Endodermal cell (in vitro differentiated cells): Measurements from ENCODE around the gene CRYZ. TPM values are rescaled to one million over a fixed set of nuclear protein-coding genes. Genes with fewer than 3 reads are reported as not detected.
"Not testable (repeated sequence)": the region's sequence is repeated elsewhere in the genome, so short reads cannot be mapped to it uniquely, and the experiment has no call there.

ENCODE experiments used
- DNase-seq: peaks from one replicate; pipeline ENCODE4 v3.0.0-alpha.2; 2017
- H3K27ac ChIP-seq: 2 replicates; pipeline ENCODE4 v1.5.1; 2013; ENCODE audit warnings: mild to moderate bottlenecking, low read depth, low read length, moderate library complexity
- H3K27me3 ChIP-seq: 2 replicates; pipeline ENCODE4 v1.6.1; 2013; ENCODE audit warnings: mild to moderate bottlenecking, low read length, moderate library complexity; ENCODE audit not compliant: insufficient read depth, control insufficient read depth, poor library complexity, severe bottlenecking
- H3K36me3 ChIP-seq: 2 replicates; pipeline ENCODE4 v1.7.0; 2013; ENCODE audit warnings: mild to moderate bottlenecking, low read length, moderate library complexity; ENCODE audit not compliant: control insufficient read depth, insufficient read depth
- H3K4me1 ChIP-seq: one replicate; pipeline ENCODE4 v1.7.0; 2013; ENCODE audit warnings: low read length; ENCODE audit not compliant: control insufficient read depth, insufficient read depth
- H3K4me3 ChIP-seq: 2 replicates; pipeline ENCODE4 v1.5.1; 2013; ENCODE audit warnings: mild to moderate bottlenecking, low read length, moderate library complexity
- H3K9ac ChIP-seq: 2 replicates; pipeline ENCODE4 v1.6.1; 2013; ENCODE audit warnings: mild to moderate bottlenecking, low read length, moderate library complexity; ENCODE audit not compliant: poor library complexity, severe bottlenecking; ENCODE audit errors: extremely low read depth
- H3K9me3 ChIP-seq: 2 replicates; pipeline ENCODE4 v1.6.1; 2013; ENCODE audit warnings: mild to moderate bottlenecking, low read length, moderate library complexity; ENCODE audit not compliant: control insufficient read depth
- H3K27ac Mint-ChIP-seq: 2 replicates; pipeline ENCODE4 v1.8.0; 2020; ENCODE audit warnings: mixed read lengths
- H3K27me3 Mint-ChIP-seq: 2 replicates; pipeline ENCODE4 v1.8.0; 2021; ENCODE audit warnings: mild to moderate bottlenecking, mixed read lengths; ENCODE audit not compliant: insufficient read depth
- H3K36me3 Mint-ChIP-seq: 2 replicates; pipeline ENCODE4 v1.8.0; 2020; ENCODE audit warnings: low read depth, mixed read lengths
- H3K4me1 Mint-ChIP-seq: 2 replicates; pipeline ENCODE4 v1.8.0; 2020; ENCODE audit warnings: mixed read lengths
- H3K4me3 Mint-ChIP-seq: 2 replicates; pipeline ENCODE4 v1.8.0; 2020; ENCODE audit warnings: mild to moderate bottlenecking, moderate library complexity, mixed read lengths
- H3K9me3 Mint-ChIP-seq: 2 replicates; pipeline ENCODE4 v1.8.0; 2020; ENCODE audit warnings: mild to moderate bottlenecking, mixed read lengths
- WGBS, 2 experiments: methylation state at CpG; one replicate each; pipeline versions ENCODE4 v1.1.5 to v1.1.7; 2013; ENCODE audit warnings: missing lambda C conversion rate in 2 of 2, mixed read lengths in 1 of 2; ENCODE audit not compliant: insufficient coverage in 1 of 2, insufficient read length in 1 of 2; 5-methylcytosine and 5-hydroxymethylcytosine counted together
- total RNA-seq, 2 donors: library from RNA; stranded (reverse); fragmentation: NEBNext Ultra II Directional in 1 of 2; extraction: Animal tissue kit (Norgen Biotek cat#: 25700) in 1 of 2; gene quantifications; 2 replicates in 1 of 2; 3 replicates in 1 of 2; pipeline ENCODE4 v1.2.1, GENCODE V29; 2021
- TF ChIP-seq, protein P1 (sequence below): fragments of 200-600 bp; sonication (generic); conservative IDR thresholded peaks from 2 replicates; pipeline ENCODE4 v1.5.0; 2021; ENCODE audit warnings: antibody characterized with exemption, mild to moderate bottlenecking

Gene CRYZ
- total RNA-seq, 2 donors from 2014 or later: 17.4 to 30.6 TPM

DNA sequence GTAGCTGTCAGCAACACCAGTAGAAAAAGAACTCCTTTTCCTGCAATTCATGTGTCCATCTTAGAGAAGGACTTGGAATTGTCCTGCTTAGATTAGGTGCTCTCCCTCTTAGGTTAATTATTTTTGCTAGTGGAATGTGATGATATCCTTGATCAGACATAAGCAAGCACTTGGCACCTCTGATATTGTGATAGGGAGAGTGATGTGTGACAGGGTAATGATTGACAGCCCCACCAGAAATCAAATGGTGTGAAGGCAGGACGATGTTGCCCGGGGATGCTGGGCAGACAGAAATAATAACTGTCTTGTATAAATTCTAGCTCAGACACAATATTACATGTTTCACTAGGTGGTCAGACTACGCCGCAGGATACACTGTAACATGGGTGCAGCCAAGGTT is 4.5 kb upstream of the CRYZ start:
- Histone ChIP-seq H3K36me3 (peaks cover 28% of the 10 kb centered on the region), H3K4me3 (no peak overlapping the region), H3K9ac (no peak overlapping the region), H3K27ac (no peak overlapping the region), H3K27me3 (no peaks in the 10 kb centered on the region), H3K9me3 (peaks cover 7% of the 10 kb centered on the region), H3K4me1 (no peaks in the 10 kb centered on the region)
- H3K27me3 Mint-ChIP-seq: no peaks in the 10 kb centered on the region
- peaks cover 10% of the 10 kb centered on the region for H3K9me3 Mint-ChIP-seq
- peaks cover 44% of the 10 kb centered on the region for H3K36me3 Mint-ChIP-seq
- H3K4me3 Mint-ChIP-seq: no peak overlapping the region
- 57 to 84% methylated on average over 2 to 4 of the region's 4 CpGs for WGBS, 2 experiments
- TF ChIP-seq, protein P1, sequence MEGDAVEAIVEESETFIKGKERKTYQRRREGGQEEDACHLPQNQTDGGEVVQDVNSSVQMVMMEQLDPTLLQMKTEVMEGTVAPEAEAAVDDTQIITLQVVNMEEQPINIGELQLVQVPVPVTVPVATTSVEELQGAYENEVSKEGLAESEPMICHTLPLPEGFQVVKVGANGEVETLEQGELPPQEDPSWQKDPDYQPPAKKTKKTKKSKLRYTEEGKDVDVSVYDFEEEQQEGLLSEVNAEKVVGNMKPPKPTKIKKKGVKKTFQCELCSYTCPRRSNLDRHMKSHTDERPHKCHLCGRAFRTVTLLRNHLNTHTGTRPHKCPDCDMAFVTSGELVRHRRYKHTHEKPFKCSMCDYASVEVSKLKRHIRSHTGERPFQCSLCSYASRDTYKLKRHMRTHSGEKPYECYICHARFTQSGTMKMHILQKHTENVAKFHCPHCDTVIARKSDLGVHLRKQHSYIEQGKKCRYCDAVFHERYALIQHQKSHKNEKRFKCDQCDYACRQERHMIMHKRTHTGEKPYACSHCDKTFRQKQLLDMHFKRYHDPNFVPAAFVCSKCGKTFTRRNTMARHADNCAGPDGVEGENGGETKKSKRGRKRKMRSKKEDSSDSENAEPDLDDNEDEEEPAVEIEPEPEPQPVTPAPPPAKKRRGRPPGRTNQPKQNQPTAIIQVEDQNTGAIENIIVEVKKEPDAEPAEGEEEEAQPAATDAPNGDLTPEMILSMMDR: no peak
- H3K27ac Mint-ChIP-seq: no peak overlapping the region
- H3K4me1 Mint-ChIP-seq: peaks cover 5% of the 10 kb centered on the region
- no peak for DNase-seq

DNA sequence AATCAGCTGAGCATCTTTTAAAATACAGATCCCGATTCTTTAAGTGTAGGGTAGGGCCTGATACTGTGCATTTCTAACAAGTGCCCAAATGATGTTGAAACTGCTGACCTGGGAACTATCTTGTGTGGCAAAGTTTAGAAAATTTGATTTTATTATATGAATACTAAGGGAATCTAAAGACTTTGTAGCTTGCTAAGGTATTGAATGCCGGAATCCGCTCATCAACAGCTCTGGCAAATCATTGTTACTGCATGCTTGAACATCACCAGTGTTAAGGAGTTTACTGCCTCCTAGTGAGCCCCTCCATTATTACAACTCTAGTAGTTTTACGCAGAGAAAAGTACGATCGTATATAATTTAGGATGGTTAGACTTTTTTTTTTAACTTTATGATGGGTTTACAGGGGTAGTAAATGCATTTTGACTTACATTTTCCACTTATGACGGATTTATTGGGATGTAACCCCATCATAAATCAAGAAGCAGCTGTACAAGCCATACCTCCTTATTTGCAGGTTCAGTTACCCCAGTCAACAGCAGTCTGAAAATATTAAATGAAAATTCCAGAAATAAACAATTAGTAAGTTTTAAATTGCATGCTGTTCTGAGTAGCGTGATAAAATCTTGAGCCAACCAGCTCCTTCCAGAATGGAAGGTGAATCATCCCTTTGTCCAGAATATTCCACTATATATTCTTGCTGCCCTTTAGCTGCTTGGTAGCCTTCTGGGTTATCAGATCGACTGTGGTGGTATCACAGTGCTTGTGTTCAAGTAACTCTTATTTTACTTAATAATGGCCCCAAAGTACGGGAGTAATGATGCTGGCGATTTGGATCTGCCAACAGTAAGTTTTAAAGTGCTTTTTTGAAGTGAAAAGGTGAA is 994 bp upstream of the CRYZ start:
- Histone ChIP-seq H3K9ac (peak overlapping the region; percentile 84), H3K27ac (peak overlapping the region; percentile 93), H3K4me1 (peaks cover 2% of the 10 kb centered on the region), H3K9me3 (no peaks in the 10 kb centered on the region), H3K27me3 (no peaks in the 10 kb centered on the region), H3K4me3 (peak overlapping the region; percentile 94), H3K36me3 (peaks cover 15% of the 10 kb centered on the region)
- peaks cover 21% of the 10 kb centered on the region for H3K36me3 Mint-ChIP-seq
- H3K4me3 Mint-ChIP-seq: peak overlapping the region; percentile 73
- H3K27me3 Mint-ChIP-seq: peaks cover 2% of the 10 kb centered on the region
- TF ChIP-seq, protein P1: peak; percentile 81
- no peak for DNase-seq
- H3K9me3 Mint-ChIP-seq: no peaks in the 10 kb centered on the region
- WGBS, 2 experiments: 63 to 77% methylated on average over 4 to 11 of the region's 11 CpGs
- H3K4me1 Mint-ChIP-seq: peaks cover 16% of the 10 kb centered on the region
- H3K27ac Mint-ChIP-seq: peak overlapping the region; percentile 94

DNA sequence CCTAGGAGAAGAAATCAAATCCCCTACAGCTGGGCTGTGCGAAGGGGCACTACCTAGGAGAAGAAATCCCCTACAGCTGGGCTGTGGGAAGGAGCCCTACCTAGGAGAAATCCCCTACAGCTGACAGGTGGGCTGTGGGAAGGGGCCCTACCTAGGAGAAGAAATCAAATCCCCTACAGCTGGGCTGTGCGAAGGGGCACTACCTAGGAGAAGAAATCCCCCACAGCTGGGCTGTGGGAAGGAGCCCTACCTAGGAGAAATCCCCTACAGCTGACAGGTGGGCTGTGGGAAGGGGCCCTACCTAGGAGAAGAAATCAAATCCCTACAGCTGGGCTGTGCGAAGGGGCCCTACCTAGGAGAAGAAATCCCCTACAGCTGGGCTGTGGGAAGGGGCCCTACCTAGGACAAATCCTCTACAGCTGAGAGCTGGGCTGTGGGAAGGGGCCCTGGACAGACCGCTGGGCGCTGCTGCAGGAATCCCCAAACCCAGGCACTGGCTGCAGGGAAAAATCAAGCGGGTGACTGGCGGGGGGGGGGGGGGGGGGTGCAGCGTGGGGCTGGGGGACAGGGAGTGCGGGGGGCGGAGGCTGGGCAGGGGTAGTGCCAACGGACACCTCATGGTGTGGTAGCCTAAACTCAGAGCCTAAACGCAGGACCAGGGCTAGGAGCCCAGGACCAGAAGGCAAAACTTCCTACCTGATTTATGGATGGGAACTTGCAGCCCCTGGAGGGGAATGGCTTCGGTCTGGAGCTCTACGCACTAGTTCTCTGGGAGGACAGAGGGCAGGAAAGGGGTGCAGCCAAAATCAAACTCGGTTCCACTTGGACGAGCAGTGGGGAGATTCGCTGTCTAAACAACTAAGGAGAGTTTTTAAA is 541 bp downstream of the CRYZ start:
- not testable (repeated sequence) for H3K27me3 ChIP-seq, H3K27me3 Mint-ChIP-seq, H3K4me1 ChIP-seq, DNase-seq, H3K9me3 ChIP-seq, H3K9me3 Mint-ChIP-seq
- Mint-ChIP-seq H3K4me3 (peak overlapping the region; percentile 73), H3K4me1 (peaks cover 16% of the 10 kb centered on the region), H3K27ac (peak overlapping the region; percentile 94), H3K36me3 (peaks cover 11% of the 10 kb centered on the region)
- Histone ChIP-seq H3K4me3 (peak overlapping the region; percentile 94), H3K9ac (peak overlapping the region; percentile 84), H3K27ac (peak overlapping the region; percentile 93), H3K36me3 (peaks cover 14% of the 10 kb centered on the region)
- WGBS, 2 experiments: 35 to 50% methylated on average over 4 to 15 of the region's 17 CpGs
